K562 (cell line): ENCODE results near the gene ICAM1. TPM values are rescaled to one million over a fixed set of nuclear protein-coding genes. Genes with fewer than 3 reads are reported as not detected.
A peak's percentile ranks its signal among the peaks of the same experiment; 100 is the strongest.

Source experiments
- ATAC-seq: fragments of 200-7000 bp; cut with Tn5 transposase; 3 replicates; pipeline ENCODE4 v1.9.1; 2020; ENCODE audit warnings: moderate library complexity
- BruUV-seq: library from RNA; stranded (reverse); fragments of 400-500 nt; replicated peaks from 2 replicates; lab custom pipeline; 2021; lab: Mats Ljungman, UMichigan
- CTCF ChIA-PET: fragments of 300-600 bp; formaldehyde crosslinking; extraction: SDS; loops from one replicate; lab custom pipeline; 2021; ENCODE audit warnings: low intra/inter-chr PET ratio; lab: Yijun Ruan, JAX
- POLR2A ChIA-PET: fragments of 300-600, 350-650 bp; sonication (Branson Sonifier 250); formaldehyde crosslinking; extraction: SDS; loops from one replicate; lab custom pipeline; 2021; ENCODE audit warnings: antibody characterized with exemption, inconsistent platforms; lab: Yijun Ruan, JAX
- DNase-seq, 4 experiments: peaks; one replicate each; pipeline versions ENCODE4 v3.0.0 to v3.0.0-alpha.2; 2011 to 2018; ENCODE audit warnings: low spot score in 3 of 4, mixed read lengths in 3 of 4; ENCODE audit errors: extremely low read depth in 1 of 4
- FAIRE-seq: peaks from 2 replicates; lab custom pipeline; 2011; peaks lifted over from hg19 to GRCh38; lab: Jason Lieb, UNC
- H2AFZ ChIP-seq: 2 replicates; pipeline ENCODE4 v1.6.0; 2011; ENCODE audit warnings: low read depth, low read length, control low read depth, inconsistent platforms
- H3K27ac ChIP-seq: fragments of 200-600 bp; 3 replicates; pipeline ENCODE4 v1.8.0; 2011; ENCODE audit warnings: low read depth, mild to moderate bottlenecking, control low read depth, inconsistent platforms, low read length, moderate library complexity, mixed read lengths; ENCODE audit errors: extremely low read depth
- H3K27me3 ChIP-seq, 2 experiments: fragments of 300-600 bp in 1 of 2; 2 replicates in 1 of 2; 3 replicates in 1 of 2; pipeline versions ENCODE4 v1.6.0 to v1.8.0; 2011; ENCODE audit warnings: inconsistent platforms in 2 of 2, low read length in 2 of 2, mild to moderate bottlenecking in 1 of 2, mixed read lengths in 1 of 2, moderate library complexity in 1 of 2; ENCODE audit not compliant: control insufficient read depth in 2 of 2, insufficient read depth in 2 of 2
- H3K36me3 ChIP-seq: fragments of 300-600 bp; 3 replicates; pipeline ENCODE4 v1.8.0; 2011; ENCODE audit warnings: mild to moderate bottlenecking, low read length, inconsistent platforms; ENCODE audit not compliant: control insufficient read depth, insufficient read depth
- H3K4me1 ChIP-seq, 2 experiments: fragments of 200-600 bp in 1 of 2; replicated peaks in 1 of 2; 2 replicates in 1 of 2; 3 replicates in 1 of 2; pipeline versions ENCODE4 v1.5.1 to v1.8.0; 2011; ENCODE audit warnings: inconsistent platforms in 2 of 2, low read length in 2 of 2, mild to moderate bottlenecking in 1 of 2, mixed read lengths in 1 of 2, moderate library complexity in 1 of 2; ENCODE audit not compliant: control insufficient read depth in 2 of 2, insufficient read depth in 2 of 2
- H3K4me2 ChIP-seq: 2 replicates; pipeline ENCODE4 v1.6.1; 2011; ENCODE audit warnings: low read length, control low read depth, inconsistent platforms, mixed read lengths; ENCODE audit not compliant: insufficient read depth
- H3K4me3 ChIP-seq: fragments of 200-600 bp; sonication (generic), shearing (Covaris generic); 2 replicates; pipeline ENCODE4 v1.5.1; 2016; ENCODE audit warnings: control low read depth, inconsistent platforms
- H3K79me2 ChIP-seq: fragments of 200-600 bp; 3 replicates; pipeline ENCODE4 v1.8.0; 2011; ENCODE audit warnings: low read length, inconsistent platforms; ENCODE audit not compliant: control insufficient read depth, insufficient read depth
- H3K9ac ChIP-seq, 2 experiments: 2 replicates each; pipeline versions ENCODE4 v1.6.0 to v1.6.1; 2011; ENCODE audit warnings: low read depth in 2 of 2, low read length in 2 of 2, control low read depth in 1 of 2, inconsistent platforms in 1 of 2, mild to moderate bottlenecking in 1 of 2, mixed read lengths in 1 of 2; ENCODE audit not compliant: insufficient read depth in 1 of 2
- H3K9me1 ChIP-seq: one replicate; pipeline ENCODE4 v1.6.0; 2011; ENCODE audit warnings: inconsistent platforms, mild to moderate bottlenecking, low read length, moderate library complexity; ENCODE audit not compliant: control insufficient read depth, insufficient read depth
- H3K9me3 ChIP-seq: replicated peaks from 2 replicates; pipeline ENCODE4 v1.5.1; 2011; ENCODE audit warnings: low read depth, low read length, inconsistent platforms; ENCODE audit not compliant: control insufficient read depth, insufficient read depth
- H4K20me1 ChIP-seq: replicated peaks from 2 replicates; pipeline ENCODE4 v1.6.1; 2011; ENCODE audit warnings: low read length, inconsistent platforms, mixed read lengths; ENCODE audit not compliant: control insufficient read depth, insufficient read depth
- ARID1B ChIP-seq: fragments of 450-650 bp; IDR thresholded peaks from 2 replicates; pipeline ENCODE4 v1.6.1; 2016; ENCODE audit warnings: antibody characterized with exemption, mild to moderate bottlenecking, inconsistent platforms
- BCOR ChIP-seq: fragments of 450-650 bp; IDR thresholded peaks from 2 replicates; pipeline ENCODE4 v1.6.1; 2016
- BDP1 ChIP-seq: IDR thresholded peaks from 3 replicates; pipeline ENCODE4 v1.6.1; 2011; ENCODE audit not compliant: insufficient read length, insufficient read depth
- BRD9 ChIP-seq: fragments of 450-650 bp; IDR thresholded peaks from 2 replicates; pipeline ENCODE4 v1.6.1; 2018; ENCODE audit warnings: low read depth; ENCODE audit not compliant: partially characterized antibody
- CHD2 ChIP-seq: IDR thresholded peaks from 2 replicates; pipeline ENCODE4 v1.6.1; 2011; ENCODE audit warnings: low read depth, low read length
- HDAC2 ChIP-seq: fragments of 450-650 bp; IDR thresholded peaks from 2 replicates; pipeline ENCODE4 v1.6.1; 2016; ENCODE audit warnings: mild to moderate bottlenecking
- NFIX ChIP-seq: fragments of 250-450 bp; sonication (Bioruptor Pico); IDR thresholded peaks from 2 replicates; pipeline ENCODE4 v1.4.0; 2020; ENCODE audit warnings: low read depth, mild to moderate bottlenecking, moderate library complexity
- NR1H2 ChIP-seq: sonication (generic); formaldehyde crosslinking; IDR thresholded peaks from 2 replicates; pipeline ENCODE4 v1.4.0; 2020; ENCODE audit warnings: mild to moderate bottlenecking, missing genetic modification reagents
- NR4A1 ChIP-seq, 2 experiments: fragments of 250-450 bp in 1 of 2; fragments of 450-650 bp in 1 of 2; sonication (Bioruptor Pico) in 1 of 2; IDR thresholded peaks; 2 replicates each; pipeline versions ENCODE4 v1.4.0 to v1.6.1; 2016 to 2020; ENCODE audit warnings: mild to moderate bottlenecking in 2 of 2, missing compliant biosample characterization in 1 of 2, missing genetic modification characterization in 1 of 2, moderate library complexity in 1 of 2
- SMARCE1 ChIP-seq: fragments of 450-650 bp; IDR thresholded peaks from 2 replicates; pipeline ENCODE4 v1.7.1; 2016; ENCODE audit warnings: mild to moderate bottlenecking
- SREBF2 ChIP-seq: sonication (generic); formaldehyde crosslinking; IDR thresholded peaks from 2 replicates; pipeline ENCODE4 v1.4.0; 2020; ENCODE audit warnings: mild to moderate bottlenecking, missing genetic modification reagents
- SRSF7 ChIP-seq: fragments of 200-400 bp; formaldehyde crosslinking; optimal IDR thresholded peaks from 2 replicates; pipeline ENCODE3; 2017; ENCODE audit warnings: mild to moderate bottlenecking, low read depth, low read length
- U2AF1 ChIP-seq: fragments of 200-400 bp; formaldehyde crosslinking; optimal IDR thresholded peaks from 2 replicates; pipeline ENCODE3; 2017; ENCODE audit warnings: mild to moderate bottlenecking, low read depth, low read length, moderate library complexity
- ZNF175 ChIP-seq: fragments of 200-800 bp; sonication (Bioruptor generic); IDR thresholded peaks from 2 replicates; pipeline ENCODE4 v1.6.1; 2016; ENCODE audit warnings: low read depth, mild to moderate bottlenecking, missing genetic modification characterization, missing compliant biosample characterization
- ZNF354B ChIP-seq: fragments of 250-450 bp; sonication (Bioruptor Pico); IDR thresholded peaks from 2 replicates; pipeline ENCODE4 v1.4.0; 2020
- WGBS: fragments of 100-300 bp; shearing (Covaris generic); methylation state at CpG from one replicate; pipeline ENCODE4 v1.1.6; 2016; ENCODE audit warnings: low coverage, mixed read lengths; ENCODE audit not compliant: insufficient coverage; ENCODE audit errors: missing lambda C conversion rate; 5-methylcytosine and 5-hydroxymethylcytosine counted together
- in situ Hi-C: fragments of 300-500 bp; cut with MboI; formaldehyde crosslinking; loops from 4 replicates; pipeline ENCODE4 v1.15.0; 2018; ENCODE audit warnings: inconsistent platforms, mixed read lengths
- intact Hi-C: fragments of 100-400 bp; cut with micrococcal nuclease; formaldehyde crosslinking; loops from 2 replicates; pipeline ENCODE4 v1.14.2; 2022
- polyA plus RNA-seq, 8 experiments: library from polyadenylated mRNA; depleted of rRNA in 4 of 8; stranded (reverse) in 5 of 8; unstranded in 3 of 8; fragments of >200 nt; fragmentation: Nextera tagmentation in 2 of 8; fragmentation: Illumina TruSeq in 1 of 8; extraction: Ambion mirVana in 2 of 8; extraction: Trizol in 1 of 8; gene quantifications; 2 replicates each; pipeline versions ENCODE4 v1.2.1 to v1.2.3, GENCODE V29; 2011 to 2014; ENCODE audit warnings: inconsistent platforms in 1 of 8, missing spikeins in 1 of 8
- total RNA-seq, 7 experiments: library from RNA; depleted of rRNA in 6 of 7; stranded (reverse); fragments of >200 nt in 6 of 7; fragmentation: Illumina TruSeq in 2 of 7; extraction: Trizol in 2 of 7; gene quantifications; 2 replicates each; pipeline versions ENCODE4 v1.2.1 to v1.2.3, GENCODE V29; 2011 to 2021; ENCODE audit warnings: low replicate concordance in 1 of 7
- TF ChIP-seq, protein P1 (sequence below): fragments of 150-350 bp; conservative IDR thresholded peaks from 2 replicates; pipeline ENCODE4 v1.6.1; 2014; ENCODE audit warnings: low read length

Gene ICAM1
- total and polyA plus RNA-seq, 9 of the 15 experiments (the other 6 are each of a cell fraction or from before 2014, with no cell fraction given) = 2.3 to 24.4 (median 13.4) TPM

DNA sequence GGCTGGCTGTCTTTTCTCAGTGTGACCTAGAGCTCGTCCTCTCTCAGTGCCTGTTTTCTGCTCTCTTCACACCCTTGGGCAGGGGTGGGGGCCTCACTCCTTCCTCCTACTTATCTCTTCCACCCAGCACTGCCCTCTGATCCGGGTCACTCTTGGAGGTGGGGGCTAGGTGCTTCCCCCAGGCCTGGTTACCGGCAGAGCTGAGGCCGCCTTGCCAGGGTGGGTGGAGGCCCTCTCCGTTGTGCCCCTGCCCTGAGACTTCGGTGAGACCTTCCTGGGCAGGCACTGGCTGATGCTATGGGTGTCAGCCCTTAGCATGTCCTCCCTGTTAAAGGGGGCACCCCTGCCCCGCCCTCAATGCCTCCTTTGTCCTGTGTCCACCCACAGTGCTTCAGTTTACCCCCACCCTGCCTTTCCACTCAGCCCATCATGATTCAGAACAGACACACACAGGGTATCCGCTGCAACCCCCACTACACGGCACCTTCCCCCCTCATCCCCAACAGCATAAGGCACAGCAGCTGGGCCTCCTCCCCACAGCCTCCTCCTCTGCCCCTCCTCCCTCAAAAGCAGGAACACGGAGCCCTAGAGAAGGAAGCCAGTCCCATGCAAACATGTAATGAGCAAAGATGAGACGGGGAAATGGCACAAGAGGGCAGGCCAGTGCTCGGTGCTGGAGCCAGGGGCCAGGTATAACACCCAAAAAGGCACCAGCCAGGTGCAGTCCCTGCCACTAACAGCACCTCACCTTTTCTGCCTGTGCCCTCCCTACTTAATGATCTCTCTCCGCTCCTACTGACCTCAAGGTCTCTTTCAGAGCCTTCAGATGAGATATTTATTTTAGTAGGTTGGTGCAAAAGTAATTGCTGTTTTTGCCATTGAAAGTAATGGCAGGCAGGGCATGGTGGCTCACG is 28.9 kb downstream of the ICAM1 start:
- ChIA-PET POLR2A (interaction anchor here (0.6 to 4.7 kb wide), 17 partner anchors 8 to 68 kb away, joined by 3 to 21 read pairs (median 4); partner anchors contain the start of genes FDX2, ICAM1, ICAM4 and ICAM5), CTCF (no interaction called here)
- peaks cover 12% of the 10 kb centered on the region; the same call in 2 of the 3 replicates for H3K79me2 ChIP-seq
- intact Hi-C loops = no loop called here
- H3K9ac ChIP-seq = peak overlapping the region; percentile 69 to 91
- no peaks in the 10 kb centered on the region for H3K27me3 ChIP-seq
- peak overlapping the region; percentile 23; the same call in 1 of the 2 replicates for H3K4me3 ChIP-seq
- no peaks in the 10 kb centered on the region for H3K9me1 ChIP-seq
- H2AFZ ChIP-seq = peak overlapping the region; percentile 91
- H3K4me2 ChIP-seq = peak overlapping the region; percentile 79
- DNase-seq (peak; percentile 83 to 96 (median 88)), ATAC-seq (peak; percentile 89), FAIRE-seq (peak; percentile 91)
- H4K20me1 ChIP-seq = no peaks in the 10 kb centered on the region
- in situ Hi-C loops = no loop called here
- peaks cover 23% of the 10 kb centered on the region; the same call in 1 of the 3 replicates for H3K36me3 ChIP-seq
- no TSS peak for BruUV-seq
- WGBS = 2% methylated on average over 14 of the region's 14 CpGs
- H3K4me1 ChIP-seq = peaks cover 38 to 67% of the 10 kb centered on the region in 2 experiments; a peak in 4 of 5 replicates
- H3K27ac ChIP-seq = peak overlapping the region; percentile 95
- no peaks in the 10 kb centered on the region for H3K9me3 ChIP-seq
- TF ChIP-seq ZNF175 (CRISPR knock-in tag) (peak; percentile 67; the same call in 1 of the 2 replicates), NR4A1 (CRISPR knock-in tag; IDR thresholded peaks at IDR 0.05) (no peak), NR4A1 (tag; IDR thresholded peaks at IDR 0.05) (no peak; the same call in 1 of the 2 replicates), SMARCE1 (peak; percentile 82), SREBF2 (CRISPR knock-in tag) (no peak), U2AF1 (no peak), BDP1 (no peak), BRD9 (no peak), NR1H2 (CRISPR knock-in tag) (no peak), ARID1B (peak; percentile 98), BCOR (peak; percentile 58; the same call in 1 of the 2 replicates), SRSF7 (no peak), ZNF354B (no peak), HDAC2 (peak; percentile 22), CHD2 (no peak; the same call in 1 of the 2 replicates), NFIX (CRISPR knock-in tag) (no peak)
- TF ChIP-seq, protein P1, sequence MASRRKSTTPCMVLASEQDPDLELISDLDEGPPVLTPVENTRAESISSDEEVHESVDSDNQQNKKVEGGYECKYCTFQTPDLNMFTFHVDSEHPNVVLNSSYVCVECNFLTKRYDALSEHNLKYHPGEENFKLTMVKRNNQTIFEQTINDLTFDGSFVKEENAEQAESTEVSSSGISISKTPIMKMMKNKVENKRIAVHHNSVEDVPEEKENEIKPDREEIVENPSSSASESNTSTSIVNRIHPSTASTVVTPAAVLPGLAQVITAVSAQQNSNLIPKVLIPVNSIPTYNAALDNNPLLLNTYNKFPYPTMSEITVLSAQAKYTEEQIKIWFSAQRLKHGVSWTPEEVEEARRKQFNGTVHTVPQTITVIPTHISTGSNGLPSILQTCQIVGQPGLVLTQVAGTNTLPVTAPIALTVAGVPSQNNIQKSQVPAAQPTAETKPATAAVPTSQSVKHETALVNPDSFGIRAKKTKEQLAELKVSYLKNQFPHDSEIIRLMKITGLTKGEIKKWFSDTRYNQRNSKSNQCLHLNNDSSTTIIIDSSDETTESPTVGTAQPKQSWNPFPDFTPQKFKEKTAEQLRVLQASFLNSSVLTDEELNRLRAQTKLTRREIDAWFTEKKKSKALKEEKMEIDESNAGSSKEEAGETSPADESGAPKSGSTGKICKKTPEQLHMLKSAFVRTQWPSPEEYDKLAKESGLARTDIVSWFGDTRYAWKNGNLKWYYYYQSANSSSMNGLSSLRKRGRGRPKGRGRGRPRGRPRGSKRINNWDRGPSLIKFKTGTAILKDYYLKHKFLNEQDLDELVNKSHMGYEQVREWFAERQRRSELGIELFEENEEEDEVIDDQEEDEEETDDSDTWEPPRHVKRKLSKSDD = no peak
